GM23338 (cell line): ENCODE measurements around the gene NOTCH1. TPM values are rescaled to one million over a fixed set of nuclear protein-coding genes. Genes with fewer than 3 reads are reported as not detected.

ENCODE experiments used
- ATAC-seq: fragments of 200-7000 bp; cut with Tn5 transposase; 3 replicates; pipeline ENCODE4 v1.9.1; 2020
- DNase-seq: peaks from one replicate; pipeline ENCODE4 v3.0.0-alpha.2; 2015; ENCODE audit warnings: low spot score
- H2AFZ ChIP-seq: fragments of 200-600 bp; sonication (generic); 2 replicates; pipeline ENCODE4 v1.8.0; 2016; ENCODE audit warnings: antibody characterized with exemption, mild to moderate bottlenecking, moderate library complexity
- H3F3A ChIP-seq: fragments of 200-600 bp; sonication (generic); replicated peaks from 2 replicates; pipeline ENCODE4 v1.8.0; 2017; ENCODE audit warnings: antibody characterized with exemption, mixed run types, low read depth
- H3K27ac ChIP-seq: fragments of 200-600 bp; sonication (generic); 2 replicates; pipeline ENCODE4 v1.6.1; 2016; ENCODE audit warnings: low read depth
- H3K27me3 ChIP-seq: fragments of 200-600 bp; sonication (generic); 2 replicates; pipeline ENCODE4 v1.8.0; 2016; ENCODE audit warnings: mild to moderate bottlenecking, mixed run types, moderate library complexity; ENCODE audit not compliant: insufficient read depth
- H3K36me3 ChIP-seq: fragments of 200-600 bp; sonication (generic); 2 replicates; pipeline ENCODE4 v1.8.0; 2016; ENCODE audit warnings: mild to moderate bottlenecking; ENCODE audit not compliant: insufficient read depth
- H3K4me1 ChIP-seq: fragments of 200-600 bp; sonication (generic); 2 replicates; pipeline ENCODE4 v1.8.0; 2016; ENCODE audit warnings: mild to moderate bottlenecking, moderate library complexity; ENCODE audit not compliant: insufficient read depth
- H3K4me2 ChIP-seq: fragments of 200-600 bp; sonication (generic); 2 replicates; pipeline ENCODE4 v1.7.1; 2017; ENCODE audit warnings: mixed run types
- H3K4me3 ChIP-seq: fragments of 200-600 bp; sonication (generic); 2 replicates; pipeline ENCODE4 v1.6.1; 2016; ENCODE audit warnings: mixed run types
- H3K79me2 ChIP-seq: fragments of 200-600 bp; sonication (generic); replicated peaks from 2 replicates; pipeline ENCODE4 v1.8.0; 2017; ENCODE audit warnings: mild to moderate bottlenecking; ENCODE audit not compliant: insufficient read depth
- H3K9me2 ChIP-seq: fragments of 200-600 bp; sonication (generic); 2 replicates; pipeline ENCODE4 v1.8.0; 2017; ENCODE audit not compliant: insufficient read depth
- H4K20me1 ChIP-seq: fragments of 200-600 bp; sonication (generic); replicated peaks from 2 replicates; pipeline ENCODE4 v1.8.0; 2017; ENCODE audit warnings: mild to moderate bottlenecking; ENCODE audit not compliant: insufficient read depth
- H3K27ac Mint-ChIP-seq: 2 replicates; pipeline ENCODE4 v1.8.0; 2020; ENCODE audit warnings: inconsistent platforms, mild to moderate bottlenecking, moderate library complexity, mixed read lengths
- H3K27me3 Mint-ChIP-seq: 3 replicates; pipeline ENCODE4 v1.8.0; 2022; ENCODE audit warnings: low read depth, mild to moderate bottlenecking, moderate library complexity, mixed read lengths, inconsistent platforms; ENCODE audit not compliant: insufficient read depth, poor library complexity
- H3K36me3 Mint-ChIP-seq: 3 replicates; pipeline ENCODE4 v1.8.0; 2021; ENCODE audit warnings: low read depth, mild to moderate bottlenecking, inconsistent platforms, moderate library complexity, mixed read lengths
- H3K4me1 Mint-ChIP-seq: 3 replicates; pipeline ENCODE4 v1.8.0; 2020; ENCODE audit warnings: mild to moderate bottlenecking, inconsistent platforms, mixed read lengths
- H3K4me3 Mint-ChIP-seq: 3 replicates; pipeline ENCODE4 v1.8.0; 2021; ENCODE audit warnings: moderate library complexity, mild to moderate bottlenecking, inconsistent platforms, mixed read lengths
- H3K9me3 Mint-ChIP-seq: 3 replicates; pipeline ENCODE4 v1.8.0; 2020; ENCODE audit warnings: moderate library complexity, mild to moderate bottlenecking, inconsistent platforms, mixed read lengths
- EZH2phosphoT487 ChIP-seq: fragments of 200-600 bp; sonication (generic); IDR thresholded peaks from one replicate; pipeline ENCODE4 v1.8.1; 2018; ENCODE audit warnings: antibody characterized with exemption; ENCODE audit not compliant: unreplicated experiment
- JUNB ChIP-seq: IDR thresholded peaks from one replicate; pipeline ENCODE4 v1.6.1; 2016; ENCODE audit warnings: antibody characterized with exemption; ENCODE audit not compliant: unreplicated experiment
- NANOG ChIP-seq: IDR thresholded peaks from 2 replicates; pipeline ENCODE4 v1.6.1; 2016; ENCODE audit warnings: antibody characterized with exemption, borderline replicate concordance
- ZNF114 ChIP-seq: fragments of 250-450 bp; sonication (Bioruptor Pico); IDR thresholded peaks from 2 replicates; pipeline ENCODE4 v1.5.0; 2020; ENCODE audit warnings: mild to moderate bottlenecking, moderate library complexity
- ZNF331 ChIP-seq: fragments of 250-450 bp; sonication (Bioruptor Pico); IDR thresholded peaks from 2 replicates; pipeline ENCODE4 v1.5.0; 2020; ENCODE audit warnings: low read depth, mild to moderate bottlenecking, moderate library complexity
- polyA plus RNA-seq: library from polyadenylated mRNA; unstranded; fragments of >200 nt; fragmentation: Nextera tagmentation; extraction: Ambion mirVana; gene quantifications from 2 replicates; pipeline ENCODE4 v1.2.1, GENCODE V29; 2016
- total RNA-seq: library from RNA; depleted of rRNA; stranded (reverse); fragments of >200 nt; shearing (Covaris generic); gene quantifications from 2 replicates; pipeline ENCODE4 v1.2.3, GENCODE V29; 2014
- TF ChIP-seq, protein P1 (sequence below), 2 experiments: fragments of 200-600 bp in 1 of 2; sonication (generic) in 1 of 2; conservative IDR thresholded peaks; 2 replicates each; pipeline versions ENCODE4 v1.5.1 to v1.6.1; 2016 to 2017; ENCODE audit warnings: antibody characterized with exemption in 2 of 2, low read depth in 2 of 2, mild to moderate bottlenecking in 2 of 2, moderate library complexity in 1 of 2
- TF ChIP-seq, protein P2 (sequence below): fragments of 250-450 bp; sonication (Bioruptor Pico); IDR thresholded peaks from 2 replicates; pipeline ENCODE4 v1.5.0; 2020; ENCODE audit warnings: mild to moderate bottlenecking, moderate library complexity

The NOTCH1 gene
- total and polyA plus RNA-seq, 2 experiments from 2014 or later, result 9.9 to 97.2 TPM

DNA sequence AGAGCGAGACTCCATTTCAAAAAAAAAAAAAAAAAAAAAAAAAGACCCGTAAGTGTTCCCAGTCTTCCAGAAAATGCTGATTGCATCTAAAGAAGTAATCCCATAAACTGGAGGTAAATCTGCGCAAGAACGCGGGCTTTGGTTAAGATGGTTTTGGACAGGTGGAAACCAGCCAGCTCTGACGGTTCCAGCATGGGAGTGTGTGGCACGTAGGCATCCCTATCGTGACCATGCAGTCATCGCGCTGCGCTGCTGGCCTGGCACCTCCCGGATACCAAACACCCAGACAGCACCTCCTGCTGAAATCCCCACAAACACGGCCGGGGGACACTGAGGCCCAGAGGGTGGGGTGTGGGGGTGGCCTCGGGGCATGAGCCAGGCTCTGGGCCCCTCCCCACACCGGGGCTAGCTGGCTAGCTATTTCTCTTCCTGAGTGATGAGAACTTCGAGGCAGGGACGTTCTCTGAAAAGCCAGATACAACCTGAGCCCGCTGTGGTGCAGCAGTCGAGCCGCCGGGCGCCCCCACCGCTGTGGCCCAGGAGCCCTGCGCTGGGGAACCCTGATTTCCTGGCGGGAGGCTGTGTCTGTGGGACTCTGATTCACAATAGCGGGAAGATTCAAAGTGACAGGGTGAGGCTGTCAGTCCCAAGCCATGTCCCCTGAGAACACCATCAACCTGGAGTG is 32.2 kb upstream of the NOTCH1 start:
- peak; percentile 33 for ATAC-seq
- Histone ChIP-seq H3K79me2 (no peaks in the 10 kb centered on the region), H3K4me3 (no peak overlapping the region), H3K9me2 (0 out of 2 replicates have a peak, but pooled peaks cover 7% of the 10 kb centered on the region), H2AFZ (no peak overlapping the region), H3K36me3 (no peaks in the 10 kb centered on the region), H3K4me2 (no peak overlapping the region), H3F3A (peaks cover 28% of the 10 kb centered on the region), H4K20me1 (no peaks in the 10 kb centered on the region), H3K27me3 (no peaks in the 10 kb centered on the region), H3K27ac (0 out of 2 replicates have a peak overlapping the region, but pooled peaks have one; percentile 26), H3K4me1 (peaks cover 18% of the 10 kb centered on the region)
- TF ChIP-seq JUNB (no peak), ZNF331 (CRISPR knock-in tag) (no peak)
- Mint-ChIP-seq H3K27me3 (peaks cover 24% of the 10 kb centered on the region), H3K9me3 (no peaks in the 10 kb centered on the region), H3K36me3 (peaks cover 5% of the 10 kb centered on the region; the same call in 1 of the 3 replicates), H3K4me1 (peaks cover 25% of the 10 kb centered on the region), H3K4me3 (no peak overlapping the region), H3K27ac (peak overlapping the region; percentile 53; the same call in 1 of the 2 replicates)
- DNase-seq, result no peak

GRCh38 chr9:136576269-136576626 is 30.4 kb upstream of the NOTCH1 start:
- Histone ChIP-seq H3K36me3 (no peaks in the 10 kb centered on the region), H3K4me2 (no peak overlapping the region), H3K4me1 (peaks cover 34% of the 10 kb centered on the region), H4K20me1 (no peaks in the 10 kb centered on the region), H3F3A (peaks cover 25% of the 10 kb centered on the region; the same call in 1 of the 2 replicates), H3K9me2 (no peaks in the 10 kb centered on the region), H3K27me3 (no peaks in the 10 kb centered on the region), H3K79me2 (no peaks in the 10 kb centered on the region), H3K27ac (no peak overlapping the region), H3K4me3 (no peak overlapping the region), H2AFZ (no peak overlapping the region)
- peaks cover 5% of the 10 kb centered on the region; the same call in 1 of the 3 replicates for H3K36me3 Mint-ChIP-seq
- H3K27ac Mint-ChIP-seq, result no peak overlapping the region
- peaks cover 28% of the 10 kb centered on the region for H3K27me3 Mint-ChIP-seq
- H3K4me3 Mint-ChIP-seq, result no peak overlapping the region
- DNase-seq (no peak), ATAC-seq (no peak)
- H3K4me1 Mint-ChIP-seq, result peaks cover 41% of the 10 kb centered on the region
- no peak for TF ChIP-seq ZNF114 (CRISPR knock-in tag)
- TF ChIP-seq, protein P1, sequence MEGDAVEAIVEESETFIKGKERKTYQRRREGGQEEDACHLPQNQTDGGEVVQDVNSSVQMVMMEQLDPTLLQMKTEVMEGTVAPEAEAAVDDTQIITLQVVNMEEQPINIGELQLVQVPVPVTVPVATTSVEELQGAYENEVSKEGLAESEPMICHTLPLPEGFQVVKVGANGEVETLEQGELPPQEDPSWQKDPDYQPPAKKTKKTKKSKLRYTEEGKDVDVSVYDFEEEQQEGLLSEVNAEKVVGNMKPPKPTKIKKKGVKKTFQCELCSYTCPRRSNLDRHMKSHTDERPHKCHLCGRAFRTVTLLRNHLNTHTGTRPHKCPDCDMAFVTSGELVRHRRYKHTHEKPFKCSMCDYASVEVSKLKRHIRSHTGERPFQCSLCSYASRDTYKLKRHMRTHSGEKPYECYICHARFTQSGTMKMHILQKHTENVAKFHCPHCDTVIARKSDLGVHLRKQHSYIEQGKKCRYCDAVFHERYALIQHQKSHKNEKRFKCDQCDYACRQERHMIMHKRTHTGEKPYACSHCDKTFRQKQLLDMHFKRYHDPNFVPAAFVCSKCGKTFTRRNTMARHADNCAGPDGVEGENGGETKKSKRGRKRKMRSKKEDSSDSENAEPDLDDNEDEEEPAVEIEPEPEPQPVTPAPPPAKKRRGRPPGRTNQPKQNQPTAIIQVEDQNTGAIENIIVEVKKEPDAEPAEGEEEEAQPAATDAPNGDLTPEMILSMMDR (conservative IDR thresholded peaks at IDR 0.05; ENCODE audit: low read depth in 2 of 2), result no peak
- TF ChIP-seq NANOG, result no peak
- TF ChIP-seq EZH2phosphoT487, result no peak
- TF ChIP-seq ZNF331 (CRISPR knock-in tag), result no peak
- no peaks in the 10 kb centered on the region for H3K9me3 Mint-ChIP-seq

GRCh38 chr9:136575626-136576268 is 29.9 kb upstream of the NOTCH1 start:
- Histone ChIP-seq H3K36me3 (no peaks in the 10 kb centered on the region), H3K79me2 (no peaks in the 10 kb centered on the region), H2AFZ (no peak overlapping the region), H3K4me3 (no peak overlapping the region), H3K4me1 (peaks cover 36% of the 10 kb centered on the region), H3F3A (peaks cover 28% of the 10 kb centered on the region; the same call in 1 of the 2 replicates), H3K27ac (no peak overlapping the region), H3K27me3 (no peaks in the 10 kb centered on the region), H3K9me2 (no peaks in the 10 kb centered on the region), H4K20me1 (no peaks in the 10 kb centered on the region), H3K4me2 (no peak overlapping the region)
- DNase-seq, result no peak
- H3K4me1 Mint-ChIP-seq, result peaks cover 44% of the 10 kb centered on the region
- no peak overlapping the region for H3K4me3 Mint-ChIP-seq
- H3K27ac Mint-ChIP-seq, result no peak overlapping the region
- peaks cover 28% of the 10 kb centered on the region for H3K27me3 Mint-ChIP-seq
- no peaks in the 10 kb centered on the region for H3K9me3 Mint-ChIP-seq
- ATAC-seq, result no peak
- H3K36me3 Mint-ChIP-seq, result peaks cover 5% of the 10 kb centered on the region; the same call in 1 of the 3 replicates
- TF ChIP-seq, protein P2, sequence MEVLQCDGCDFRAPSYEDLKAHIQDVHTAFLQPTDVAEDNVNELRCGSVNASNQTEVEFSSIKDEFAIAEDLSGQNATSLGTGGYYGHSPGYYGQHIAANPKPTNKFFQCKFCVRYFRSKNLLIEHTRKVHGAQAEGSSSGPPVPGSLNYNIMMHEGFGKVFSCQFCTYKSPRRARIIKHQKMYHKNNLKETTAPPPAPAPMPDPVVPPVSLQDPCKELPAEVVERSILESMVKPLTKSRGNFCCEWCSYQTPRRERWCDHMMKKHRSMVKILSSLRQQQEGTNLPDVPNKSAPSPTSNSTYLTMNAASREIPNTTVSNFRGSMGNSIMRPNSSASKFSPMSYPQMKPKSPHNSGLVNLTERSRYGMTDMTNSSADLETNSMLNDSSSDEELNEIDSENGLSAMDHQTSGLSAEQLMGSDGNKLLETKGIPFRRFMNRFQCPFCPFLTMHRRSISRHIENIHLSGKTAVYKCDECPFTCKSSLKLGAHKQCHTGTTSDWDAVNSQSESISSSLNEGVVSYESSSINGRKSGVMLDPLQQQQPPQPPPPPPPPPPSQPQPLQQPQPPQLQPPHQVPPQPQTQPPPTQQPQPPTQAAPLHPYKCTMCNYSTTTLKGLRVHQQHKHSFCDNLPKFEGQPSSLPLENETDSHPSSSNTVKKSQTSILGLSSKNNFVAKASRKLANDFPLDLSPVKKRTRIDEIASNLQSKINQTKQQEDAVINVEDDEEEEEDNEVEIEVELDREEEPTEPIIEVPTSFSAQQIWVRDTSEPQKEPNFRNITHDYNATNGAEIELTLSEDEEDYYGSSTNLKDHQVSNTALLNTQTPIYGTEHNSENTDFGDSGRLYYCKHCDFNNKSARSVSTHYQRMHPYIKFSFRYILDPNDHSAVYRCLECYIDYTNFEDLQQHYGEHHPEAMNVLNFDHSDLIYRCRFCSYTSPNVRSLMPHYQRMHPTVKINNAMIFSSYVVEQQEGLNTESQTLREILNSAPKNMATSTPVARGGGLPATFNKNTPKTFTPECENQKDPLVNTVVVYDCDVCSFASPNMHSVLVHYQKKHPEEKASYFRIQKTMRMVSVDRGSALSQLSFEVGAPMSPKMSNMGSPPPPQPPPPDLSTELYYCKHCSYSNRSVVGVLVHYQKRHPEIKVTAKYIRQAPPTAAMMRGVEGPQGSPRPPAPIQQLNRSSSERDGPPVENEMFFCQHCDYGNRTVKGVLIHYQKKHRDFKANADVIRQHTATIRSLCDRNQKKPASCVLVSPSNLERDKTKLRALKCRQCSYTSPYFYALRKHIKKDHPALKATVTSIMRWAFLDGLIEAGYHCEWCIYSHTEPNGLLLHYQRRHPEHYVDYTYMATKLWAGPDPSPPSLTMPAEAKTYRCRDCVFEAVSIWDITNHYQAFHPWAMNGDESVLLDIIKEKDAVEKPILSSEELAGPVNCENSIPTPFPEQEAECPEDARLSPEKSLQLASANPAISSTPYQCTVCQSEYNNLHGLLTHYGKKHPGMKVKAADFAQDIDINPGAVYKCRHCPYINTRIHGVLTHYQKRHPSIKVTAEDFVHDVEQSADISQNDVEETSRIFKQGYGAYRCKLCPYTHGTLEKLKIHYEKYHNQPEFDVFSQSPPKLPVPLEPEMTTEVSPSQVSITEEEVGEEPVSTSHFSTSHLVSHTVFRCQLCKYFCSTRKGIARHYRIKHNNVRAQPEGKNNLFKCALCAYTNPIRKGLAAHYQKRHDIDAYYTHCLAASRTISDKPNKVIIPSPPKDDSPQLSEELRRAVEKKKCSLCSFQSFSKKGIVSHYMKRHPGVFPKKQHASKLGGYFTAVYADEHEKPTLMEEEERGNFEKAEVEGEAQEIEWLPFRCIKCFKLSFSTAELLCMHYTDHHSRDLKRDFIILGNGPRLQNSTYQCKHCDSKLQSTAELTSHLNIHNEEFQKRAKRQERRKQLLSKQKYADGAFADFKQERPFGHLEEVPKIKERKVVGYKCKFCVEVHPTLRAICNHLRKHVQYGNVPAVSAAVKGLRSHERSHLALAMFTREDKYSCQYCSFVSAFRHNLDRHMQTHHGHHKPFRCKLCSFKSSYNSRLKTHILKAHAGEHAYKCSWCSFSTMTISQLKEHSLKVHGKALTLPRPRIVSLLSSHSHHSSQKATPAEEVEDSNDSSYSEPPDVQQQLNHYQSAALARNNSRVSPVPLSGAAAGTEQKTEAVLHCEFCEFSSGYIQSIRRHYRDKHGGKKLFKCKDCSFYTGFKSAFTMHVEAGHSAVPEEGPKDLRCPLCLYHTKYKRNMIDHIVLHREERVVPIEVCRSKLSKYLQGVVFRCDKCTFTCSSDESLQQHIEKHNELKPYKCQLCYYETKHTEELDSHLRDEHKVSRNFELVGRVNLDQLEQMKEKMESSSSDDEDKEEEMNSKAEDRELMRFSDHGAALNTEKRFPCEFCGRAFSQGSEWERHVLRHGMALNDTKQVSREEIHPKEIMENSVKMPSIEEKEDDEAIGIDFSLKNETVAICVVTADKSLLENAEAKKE (CRISPR knock-in tag), result no peak
- TF ChIP-seq ZNF114 (CRISPR knock-in tag), result no peak
